Measurements from ENCODE around the gene RTKN. TPM values are rescaled to one million over a fixed set of nuclear protein-coding genes. Genes with fewer than 3 reads are reported as not detected.

The RTKN gene
- total and polyA plus RNA-seq, 9 of the 15 experiments (the other 6 are each of a cell fraction or from before 2014, with no cell fraction given), result 0.14 to 6.9 (median 3.6) TPM

GRCh38 chr2:74440378-74441169, 1.2 kb downstream of the RTKN start (continued):
- peak; percentile 80 for TF ChIP-seq EGR1 (conservative IDR thresholded peaks at IDR 0.05)
- TF ChIP-seq ZNF311 (CRISPR knock-in tag; IDR thresholded peaks at IDR 0.05), result no peak
- no peak for TF ChIP-seq ARID2 (IDR thresholded peaks at IDR 0.05)
- TF ChIP-seq CEBPB (tag; IDR thresholded peaks at IDR 0.05), result no peak
- TF ChIP-seq ZBTB9 (CRISPR knock-in tag; IDR thresholded peaks at IDR 0.05), result no peak
- no peak for TF ChIP-seq PRPF4 (IDR thresholded peaks at IDR 0.05; ENCODE audit: insufficient read depth, low read depth, low read length, poor library complexity, severe bottlenecking)
- TF ChIP-seq RBM17 (IDR thresholded peaks at IDR 0.05; ENCODE audit: borderline replicate concordance, low read depth, low read length), result no peak
- no peak for TF ChIP-seq CHAMP1 (IDR thresholded peaks at IDR 0.05)
- TF ChIP-seq SIN3B (IDR thresholded peaks at IDR 0.05; ENCODE audit: low read depth), result peak; percentile 28; the same call in 1 of the 2 replicates
- peak; percentile 79; the same call in 1 of the 2 replicates for TF ChIP-seq PHF8 (IDR thresholded peaks at IDR 0.05; ENCODE audit: borderline replicate concordance, low read length)
- no peak for TF ChIP-seq ZNF655 (CRISPR knock-in tag; IDR thresholded peaks at IDR 0.05)
- no peak for TF ChIP-seq CGGBP1 (CRISPR knock-in tag; IDR thresholded peaks at IDR 0.05)
- no peak for TF ChIP-seq SETDB1 (IDR thresholded peaks at IDR 0.05; ENCODE audit: low read length)
- no peak for TF ChIP-seq MXD1 (CRISPR knock-in tag; IDR thresholded peaks at IDR 0.05; ENCODE audit: borderline replicate concordance, poor library complexity, severe bottlenecking)
- TF ChIP-seq LARP7 (IDR thresholded peaks at IDR 0.05), result no peak
- no peak for TF ChIP-seq CCAR2 (IDR thresholded peaks at IDR 0.05; ENCODE audit: low read depth, low read length)
- no peak for TF ChIP-seq ZNF280B (CRISPR knock-in tag; IDR thresholded peaks at IDR 0.05)
- TF ChIP-seq ZFX (CRISPR knock-in tag; IDR thresholded peaks at IDR 0.05), result peak; percentile 93
- 0 out of 2 replicates have a peak, but pooled peaks have one; percentile 46 for TF ChIP-seq ZNF175 (CRISPR knock-in tag; IDR thresholded peaks at IDR 0.05; ENCODE audit: low read depth)
- TF ChIP-seq KAT7 (CRISPR knock-in tag; IDR thresholded peaks at IDR 0.05; ENCODE audit: borderline replicate concordance), result no peak

Data from K562 (cell line).